Spleen (tissue), 11 donors: Measurements from ENCODE around the gene DNAJB6. TPM values are rescaled to one million over a fixed set of nuclear protein-coding genes. Genes with fewer than 3 reads are reported as not detected.

Experiments used
- DNase-seq: peaks from one replicate; pipeline ENCODE4 v3.0.0-alpha.2; 2020
- H3K27ac ChIP-seq, 8 donors: fragments of 200-600 bp; sonication (generic) in 7 of 8; 1 replicate in 4 of 8; 2 replicates in 4 of 8; pipeline versions ENCODE4 v1.5.0 to v1.8.0; 2016 to 2021; ENCODE audit warnings: inconsistent platforms in 4 of 8, mild to moderate bottlenecking in 4 of 8, moderate library complexity in 1 of 8
- H3K27me3 ChIP-seq, 7 donors: fragments of 200-600 bp; sonication (generic) in 6 of 7; replicated peaks in 1 of 7; 1 replicate in 4 of 7; 2 replicates in 3 of 7; pipeline versions ENCODE4 v1.5.0 to v1.8.0; 2016 to 2021; ENCODE audit warnings: inconsistent platforms in 3 of 7, mild to moderate bottlenecking in 1 of 7
- H3K36me3 ChIP-seq, 6 donors: fragments of 200-600 bp; sonication (generic) in 5 of 6; 1 replicate in 4 of 6; 2 replicates in 2 of 6; pipeline versions ENCODE4 v1.5.0 to v1.8.0; 2016 to 2021; ENCODE audit warnings: inconsistent platforms in 2 of 6
- H3K4me1 ChIP-seq, 6 donors: fragments of 200-600 bp; sonication (generic) in 5 of 6; 1 replicate in 3 of 6; 2 replicates in 3 of 6; pipeline versions ENCODE4 v1.5.0 to v1.8.0; 2016 to 2021; ENCODE audit warnings: inconsistent platforms in 3 of 6
- H3K4me3 ChIP-seq, 8 donors: fragments of 200-600 bp; sonication (generic) in 7 of 8; 1 replicate in 4 of 8; 2 replicates in 4 of 8; pipeline versions ENCODE4 v1.5.0 to v1.8.0; 2016 to 2021; ENCODE audit warnings: inconsistent platforms in 4 of 8, mild to moderate bottlenecking in 4 of 8, moderate library complexity in 2 of 8
- H3K9me3 ChIP-seq, 8 donors: fragments of 200-600 bp; sonication (generic) in 7 of 8; 1 replicate in 4 of 8; 2 replicates in 4 of 8; pipeline versions ENCODE4 v1.5.0 to v1.8.0; 2016 to 2021; ENCODE audit warnings: inconsistent platforms in 4 of 8
- POLR2A ChIP-seq, 3 donors: fragments of 450-650 bp; IDR thresholded peaks; one replicate each; pipeline ENCODE4 v1.5.1; 2017; ENCODE audit warnings: antibody characterized with exemption in 3 of 3, mild to moderate bottlenecking in 1 of 3
- POLR2AphosphoS5 ChIP-seq, 3 donors: sonication (generic); formaldehyde crosslinking; IDR thresholded peaks; one replicate each; pipeline ENCODE4 v1.5.1; 2017; ENCODE audit warnings: antibody characterized with exemption in 3 of 3
- WGBS, 5 donors: extraction: QIAGEN DNeasy Blood & Tissue Kit in 3 of 5; methylation state at CpG; one replicate each; pipeline versions ENCODE4 v1.1.5 to v1.1.7; 2013 to 2018; 5-methylcytosine and 5-hydroxymethylcytosine counted together
- intact Hi-C: fragments of 100-400 bp; cut with DNase I; formaldehyde crosslinking; loops from one replicate; pipeline ENCODE4 v1.15.0; 2023; ENCODE audit warnings: low total_unique reads
- polyA plus RNA-seq, 3 donors: library from polyadenylated mRNA; stranded (reverse); fragments of 200-250 nt; gene quantifications; one replicate each; pipeline ENCODE4 v1.2.1, GENCODE V29; 2013
- total RNA-seq, 7 donors: library from RNA; depleted of rRNA in 3 of 7; stranded (reverse); fragments of >200 nt in 3 of 7; fragmentation: NEBNext Ultra II Directional in 4 of 7; extraction: Animal tissue kit (Norgen Biotek cat#: 25700) in 4 of 7; gene quantifications; one replicate each; pipeline versions ENCODE4 v1.1.0 to v1.2.1, GENCODE V29; 2016 to 2021
- TF ChIP-seq, protein P1 (sequence below), 11 experiments: fragments of 200-600 bp in 7 of 11; fragments of 450-650 bp in 4 of 11; sonication (generic) in 4 of 11; IDR thresholded peaks in 8 of 11; conservative IDR thresholded peaks in 3 of 11; 1 replicate in 7 of 11; 2 replicates in 4 of 11; pipeline versions ENCODE4 v1.4.0 to v1.8.0; 2016 to 2021; ENCODE audit warnings: antibody characterized with exemption in 11 of 11, inconsistent platforms in 4 of 11, mild to moderate bottlenecking in 1 of 11
- donor health status: healthy with polysubstance abuse.
- donor health status: DM: no; HTN: no; CAD: no; lungs with moderate emphysema.
- donor health status: DM: no; HTN: no; CAD: no.
- donor health status: Bipolar disorder and iron deficiency.
- donor health status: healthy.
- donor health status: DM: no; HTN: no; CAD: no.
- donor health status: DM: yes; HTN: yes; CAD: no.

DNAJB6 gene
- total and polyA plus RNA-seq, 10 donors, result 37.7 to 115 (median 92.0) TPM

DNA sequence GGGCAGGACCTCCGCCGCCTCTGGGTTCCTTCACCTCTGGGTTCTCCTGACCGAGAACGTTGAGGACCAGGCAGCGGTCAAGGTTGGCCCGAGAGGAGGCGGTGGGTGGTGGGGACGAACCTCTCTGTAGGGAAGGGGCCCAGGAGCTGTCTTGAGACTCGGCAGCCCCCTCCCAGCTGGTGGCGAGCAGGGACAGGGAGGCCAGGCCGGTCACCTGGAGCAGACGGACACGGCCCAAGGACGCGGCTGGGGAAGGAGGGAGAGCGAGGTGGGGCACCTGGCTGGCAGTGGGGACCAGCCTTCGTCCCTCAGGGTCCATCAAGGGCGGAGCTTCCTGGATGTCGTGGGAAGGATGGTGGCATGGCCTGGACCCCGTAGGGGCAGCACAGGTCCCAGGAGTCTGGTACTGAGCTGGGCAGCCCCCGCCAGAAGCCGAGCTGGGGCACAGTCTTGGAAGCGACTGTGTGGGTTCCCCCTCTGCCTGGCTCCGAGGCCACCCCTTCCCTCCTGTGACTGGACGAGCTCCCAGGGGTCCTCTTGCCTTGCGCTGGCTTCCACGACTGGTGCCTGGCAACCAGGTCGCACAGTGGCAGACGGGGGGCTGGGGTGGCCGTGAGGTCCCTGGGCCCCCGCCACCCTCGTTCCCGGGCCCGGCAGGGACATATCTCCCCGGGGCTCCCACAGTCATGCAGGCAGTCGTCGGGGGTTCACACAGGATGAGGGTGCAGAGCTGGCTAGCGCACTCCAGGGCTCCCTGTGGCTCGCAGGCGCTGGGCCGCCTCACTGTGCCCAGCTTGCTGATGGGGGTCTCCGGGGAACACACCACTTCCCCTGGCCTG is 89.9 kb downstream of the DNAJB6 start:
- TF ChIP-seq POLR2AphosphoS5 (IDR thresholded peaks at IDR 0.05) (peak in 1 of 3 donors; percentile 18), POLR2A (IDR thresholded peaks at IDR 0.05) (no peak)
- TF ChIP-seq, protein P1, sequence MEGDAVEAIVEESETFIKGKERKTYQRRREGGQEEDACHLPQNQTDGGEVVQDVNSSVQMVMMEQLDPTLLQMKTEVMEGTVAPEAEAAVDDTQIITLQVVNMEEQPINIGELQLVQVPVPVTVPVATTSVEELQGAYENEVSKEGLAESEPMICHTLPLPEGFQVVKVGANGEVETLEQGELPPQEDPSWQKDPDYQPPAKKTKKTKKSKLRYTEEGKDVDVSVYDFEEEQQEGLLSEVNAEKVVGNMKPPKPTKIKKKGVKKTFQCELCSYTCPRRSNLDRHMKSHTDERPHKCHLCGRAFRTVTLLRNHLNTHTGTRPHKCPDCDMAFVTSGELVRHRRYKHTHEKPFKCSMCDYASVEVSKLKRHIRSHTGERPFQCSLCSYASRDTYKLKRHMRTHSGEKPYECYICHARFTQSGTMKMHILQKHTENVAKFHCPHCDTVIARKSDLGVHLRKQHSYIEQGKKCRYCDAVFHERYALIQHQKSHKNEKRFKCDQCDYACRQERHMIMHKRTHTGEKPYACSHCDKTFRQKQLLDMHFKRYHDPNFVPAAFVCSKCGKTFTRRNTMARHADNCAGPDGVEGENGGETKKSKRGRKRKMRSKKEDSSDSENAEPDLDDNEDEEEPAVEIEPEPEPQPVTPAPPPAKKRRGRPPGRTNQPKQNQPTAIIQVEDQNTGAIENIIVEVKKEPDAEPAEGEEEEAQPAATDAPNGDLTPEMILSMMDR (IDR thresholded peaks at IDR 0.05 in 8 of 11, conservative IDR thresholded peaks at IDR 0.05 in 3 of 11), result no peak
- whole genome bisulfite sequencing, 5 donors, result 82 to 88% (median 86%) methylated on average over 29 to 42 of the region's 42 CpGs
- DNase-seq, result peak; percentile 72

DNA sequence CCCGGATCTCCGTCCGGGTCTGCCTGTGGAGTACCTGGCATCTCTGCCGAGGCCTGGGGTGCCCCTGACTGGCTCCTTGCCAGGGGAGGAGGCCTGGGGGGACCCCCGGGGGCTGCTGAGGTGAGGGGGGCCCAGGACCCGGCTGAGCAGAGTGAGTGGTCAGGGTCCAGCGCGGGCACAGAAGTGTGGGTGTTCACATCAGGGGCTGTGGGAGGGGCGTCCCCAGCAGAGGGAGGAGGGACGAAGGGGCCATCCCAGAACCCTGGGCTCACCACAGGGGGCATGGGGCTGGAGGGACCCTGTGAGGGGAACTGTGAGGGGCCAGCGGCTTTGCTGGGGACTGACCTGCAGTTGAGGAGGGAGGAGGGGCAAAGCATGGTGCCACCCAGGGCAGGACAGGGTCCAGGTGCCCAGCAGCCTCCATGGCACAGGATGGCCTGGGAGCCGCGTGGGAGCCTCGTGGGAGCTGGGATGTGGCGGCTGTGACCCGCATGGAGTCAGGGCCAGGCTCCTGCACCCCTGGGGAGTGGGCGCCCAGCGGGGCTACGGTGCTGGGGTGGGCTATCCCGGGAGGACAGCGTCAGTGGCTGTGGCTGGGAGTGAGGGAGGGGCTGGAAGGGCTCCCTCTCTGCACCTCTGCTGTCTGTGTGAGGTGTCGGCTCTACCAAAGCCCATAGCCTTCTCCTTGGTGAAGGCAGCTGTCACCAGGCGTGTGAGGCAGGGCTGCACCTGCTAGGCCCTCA is 91.2 kb downstream of the DNAJB6 start:
- H3K4me1 ChIP-seq, result peaks cover 7 to 9% (median 9%) of the 10 kb centered on the region in 6 donors
- peaks cover 0 to 9% (median 0%) of the 10 kb centered on the region in 6 donors for H3K36me3 ChIP-seq
- no peak for TF ChIP-seq POLR2AphosphoS5 (IDR thresholded peaks at IDR 0.05)
- TF ChIP-seq, protein P1 (IDR thresholded peaks at IDR 0.05 in 8 of 11, conservative IDR thresholded peaks at IDR 0.05 in 3 of 11), result no peak
- no peak for TF ChIP-seq POLR2A (IDR thresholded peaks at IDR 0.05)
- 90 to 93% (median 91%) methylated on average over 19 to 23 of the region's 23 CpGs for WGBS, 5 donors
- DNase-seq, result peak; percentile 62
- H3K27me3 ChIP-seq, result peaks cover 0 to 8% (median 0%) of the 10 kb centered on the region in 7 donors
- H3K4me3 ChIP-seq, result no peak overlapping the region
- intact Hi-C loops, result no loop called here
- no peaks in the 10 kb centered on the region for H3K9me3 ChIP-seq
- no peak overlapping the region for H3K27ac ChIP-seq

More for the DNA sequence above, 89.9 kb downstream of the DNAJB6 start:
- Histone ChIP-seq H3K36me3 (peaks cover 0 to 22% (median 0%) of the 10 kb centered on the region in 6 donors), H3K9me3 (no peaks in the 10 kb centered on the region), H3K27me3 (no peaks in the 10 kb centered on the region), H3K4me3 (no peak overlapping the region), H3K27ac (no peak overlapping the region), H3K4me1 (no peaks in the 10 kb centered on the region)
- intact Hi-C loops, result no loop called here

DNA sequence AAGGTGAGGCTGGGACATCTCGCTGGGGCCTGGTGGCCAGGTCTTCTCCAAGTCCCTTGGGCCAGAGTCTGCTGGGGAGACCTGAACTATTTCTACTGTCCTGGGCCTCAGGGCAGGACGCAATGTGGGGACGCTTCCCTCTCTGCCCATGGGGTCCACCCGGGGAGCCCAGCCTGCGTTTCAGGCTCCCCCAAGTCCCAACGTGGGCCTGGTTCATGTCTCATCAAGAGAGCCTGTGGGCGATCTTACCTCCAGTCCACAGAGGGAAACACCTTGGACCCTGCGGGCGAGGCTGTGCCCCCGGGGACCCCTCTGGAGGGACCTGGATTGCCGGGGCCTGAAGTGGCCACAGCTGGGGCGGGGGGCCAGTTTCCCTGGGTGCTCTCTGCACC is 91.7 kb downstream of the DNAJB6 start:
- Histone ChIP-seq H3K27ac (no peak overlapping the region), H3K9me3 (no peaks in the 10 kb centered on the region), H3K27me3 (peaks cover 0 to 8% (median 0%) of the 10 kb centered on the region in 7 donors), H3K36me3 (peaks cover 0 to 8% (median 0%) of the 10 kb centered on the region in 6 donors), H3K4me1 (peaks cover 7 to 13% (median 10%) of the 10 kb centered on the region in 6 donors), H3K4me3 (no peak overlapping the region)
- WGBS, 5 donors, result 84 to 94% (median 90%) methylated on average over 7 to 12 of the region's 12 CpGs
- DNase-seq, result peak; percentile 71
- intact Hi-C loops, result no loop called here
- no peak for TF ChIP-seq POLR2A (IDR thresholded peaks at IDR 0.05)
- no peak for TF ChIP-seq POLR2AphosphoS5 (IDR thresholded peaks at IDR 0.05)
- TF ChIP-seq, protein P1 (IDR thresholded peaks at IDR 0.05 in 8 of 11, conservative IDR thresholded peaks at IDR 0.05 in 3 of 11), result no peak
